K562 (cell line): ENCODE data around the gene PIGT. TPM values are rescaled to one million over a fixed set of nuclear protein-coding genes. Genes with fewer than 3 reads are reported as not detected.

Experiments used
- ATAC-seq: fragments of 200-7000 bp; cut with Tn5 transposase; 3 replicates; pipeline ENCODE4 v1.9.1; 2020; ENCODE audit warnings: moderate library complexity
- BruUV-seq: library from RNA; stranded (reverse); fragments of 400-500 nt; replicated peaks from 2 replicates; lab custom pipeline; 2021; lab: Mats Ljungman, UMichigan
- CTCF ChIA-PET: fragments of 300-600 bp; formaldehyde crosslinking; extraction: SDS; loops from one replicate; lab custom pipeline; 2021; ENCODE audit warnings: low intra/inter-chr PET ratio; lab: Yijun Ruan, JAX
- POLR2A ChIA-PET: fragments of 300-600, 350-650 bp; sonication (Branson Sonifier 250); formaldehyde crosslinking; extraction: SDS; loops from one replicate; lab custom pipeline; 2021; ENCODE audit warnings: antibody characterized with exemption, inconsistent platforms; lab: Yijun Ruan, JAX
- DNase-seq, 4 experiments: peaks; one replicate each; pipeline versions ENCODE4 v3.0.0 to v3.0.0-alpha.2; 2011 to 2018; ENCODE audit warnings: low spot score in 3 of 4, mixed read lengths in 3 of 4; ENCODE audit errors: extremely low read depth in 1 of 4
- FAIRE-seq: peaks from 2 replicates; lab custom pipeline; 2011; peaks lifted over from hg19 to GRCh38; lab: Jason Lieb, UNC
- H2AFZ ChIP-seq: 2 replicates; pipeline ENCODE4 v1.6.0; 2011; ENCODE audit warnings: low read depth, low read length, control low read depth, inconsistent platforms
- H3K27ac ChIP-seq: fragments of 200-600 bp; 3 replicates; pipeline ENCODE4 v1.8.0; 2011; ENCODE audit warnings: low read depth, mild to moderate bottlenecking, control low read depth, inconsistent platforms, low read length, moderate library complexity, mixed read lengths; ENCODE audit errors: extremely low read depth
- H3K27me3 ChIP-seq, 2 experiments: fragments of 300-600 bp in 1 of 2; 2 replicates in 1 of 2; 3 replicates in 1 of 2; pipeline versions ENCODE4 v1.6.0 to v1.8.0; 2011; ENCODE audit warnings: inconsistent platforms in 2 of 2, low read length in 2 of 2, mild to moderate bottlenecking in 1 of 2, mixed read lengths in 1 of 2, moderate library complexity in 1 of 2; ENCODE audit not compliant: control insufficient read depth in 2 of 2, insufficient read depth in 2 of 2
- H3K36me3 ChIP-seq: fragments of 300-600 bp; 3 replicates; pipeline ENCODE4 v1.8.0; 2011; ENCODE audit warnings: mild to moderate bottlenecking, low read length, inconsistent platforms; ENCODE audit not compliant: control insufficient read depth, insufficient read depth
- H3K4me1 ChIP-seq, 2 experiments: fragments of 200-600 bp in 1 of 2; replicated peaks in 1 of 2; 2 replicates in 1 of 2; 3 replicates in 1 of 2; pipeline versions ENCODE4 v1.5.1 to v1.8.0; 2011; ENCODE audit warnings: inconsistent platforms in 2 of 2, low read length in 2 of 2, mild to moderate bottlenecking in 1 of 2, mixed read lengths in 1 of 2, moderate library complexity in 1 of 2; ENCODE audit not compliant: control insufficient read depth in 2 of 2, insufficient read depth in 2 of 2
- H3K4me2 ChIP-seq: 2 replicates; pipeline ENCODE4 v1.6.1; 2011; ENCODE audit warnings: low read length, control low read depth, inconsistent platforms, mixed read lengths; ENCODE audit not compliant: insufficient read depth
- H3K4me3 ChIP-seq: fragments of 200-600 bp; sonication (generic), shearing (Covaris generic); 2 replicates; pipeline ENCODE4 v1.5.1; 2016; ENCODE audit warnings: control low read depth, inconsistent platforms
- H3K79me2 ChIP-seq: fragments of 200-600 bp; 3 replicates; pipeline ENCODE4 v1.8.0; 2011; ENCODE audit warnings: low read length, inconsistent platforms; ENCODE audit not compliant: control insufficient read depth, insufficient read depth
- H3K9ac ChIP-seq, 2 experiments: 2 replicates each; pipeline versions ENCODE4 v1.6.0 to v1.6.1; 2011; ENCODE audit warnings: low read depth in 2 of 2, low read length in 2 of 2, control low read depth in 1 of 2, inconsistent platforms in 1 of 2, mild to moderate bottlenecking in 1 of 2, mixed read lengths in 1 of 2; ENCODE audit not compliant: insufficient read depth in 1 of 2
- H3K9me1 ChIP-seq: one replicate; pipeline ENCODE4 v1.6.0; 2011; ENCODE audit warnings: inconsistent platforms, mild to moderate bottlenecking, low read length, moderate library complexity; ENCODE audit not compliant: control insufficient read depth, insufficient read depth
- H3K9me3 ChIP-seq: replicated peaks from 2 replicates; pipeline ENCODE4 v1.5.1; 2011; ENCODE audit warnings: low read depth, low read length, inconsistent platforms; ENCODE audit not compliant: control insufficient read depth, insufficient read depth
- H4K20me1 ChIP-seq: replicated peaks from 2 replicates; pipeline ENCODE4 v1.6.1; 2011; ENCODE audit warnings: low read length, inconsistent platforms, mixed read lengths; ENCODE audit not compliant: control insufficient read depth, insufficient read depth
- CSDE1 ChIP-seq, 2 experiments: fragments of 450-650 bp; IDR thresholded peaks; 2 replicates each; pipeline ENCODE4 v1.6.1; 2016; ENCODE audit warnings: mild to moderate bottlenecking in 1 of 2
- DMBX1 ChIP-seq: fragments of 250-450 bp; sonication (Bioruptor Pico); IDR thresholded peaks from 2 replicates; pipeline ENCODE4 v1.8.0; 2022; ENCODE audit warnings: inconsistent platforms, mild to moderate bottlenecking, moderate library complexity, borderline replicate concordance
- E2F1 ChIP-seq: sonication (generic); formaldehyde crosslinking; IDR thresholded peaks from 2 replicates; pipeline ENCODE4 v1.8.1; 2023; ENCODE audit warnings: mild to moderate bottlenecking, missing genetic modification reagents, moderate library complexity
- GABPA ChIP-seq: fragments of 200-800 bp; sonication (Bioruptor generic); conservative IDR thresholded peaks from 2 replicates; pipeline ENCODE4 v1.6.1; 2016; ENCODE audit warnings: low read depth, missing genetic modification characterization, missing compliant biosample characterization
- RFX7 ChIP-seq: fragments of 250-450 bp; sonication (Bioruptor Pico); IDR thresholded peaks from 2 replicates; pipeline ENCODE4 v1.5.1; 2021; ENCODE audit warnings: mild to moderate bottlenecking
- THAP12 ChIP-seq: fragments of 250-450 bp; sonication (Bioruptor Pico); IDR thresholded peaks from 2 replicates; pipeline ENCODE4 v1.9.0; 2021; ENCODE audit warnings: mild to moderate bottlenecking, inconsistent platforms
- WGBS: fragments of 100-300 bp; shearing (Covaris generic); methylation state at CpG from one replicate; pipeline ENCODE4 v1.1.6; 2016; ENCODE audit warnings: low coverage, mixed read lengths; ENCODE audit not compliant: insufficient coverage; ENCODE audit errors: missing lambda C conversion rate; 5-methylcytosine and 5-hydroxymethylcytosine counted together
- in situ Hi-C: fragments of 300-500 bp; cut with MboI; formaldehyde crosslinking; loops from 4 replicates; pipeline ENCODE4 v1.15.0; 2018; ENCODE audit warnings: inconsistent platforms, mixed read lengths
- intact Hi-C: fragments of 100-400 bp; cut with micrococcal nuclease; formaldehyde crosslinking; loops from 2 replicates; pipeline ENCODE4 v1.14.2; 2022
- polyA plus RNA-seq, 8 experiments: library from polyadenylated mRNA; depleted of rRNA in 4 of 8; stranded (reverse) in 5 of 8; unstranded in 3 of 8; fragments of >200 nt; fragmentation: Nextera tagmentation in 2 of 8; fragmentation: Illumina TruSeq in 1 of 8; extraction: Ambion mirVana in 2 of 8; extraction: Trizol in 1 of 8; gene quantifications; 2 replicates each; pipeline versions ENCODE4 v1.2.1 to v1.2.3, GENCODE V29; 2011 to 2014; ENCODE audit warnings: inconsistent platforms in 1 of 8, missing spikeins in 1 of 8
- total RNA-seq, 7 experiments: library from RNA; depleted of rRNA in 6 of 7; stranded (reverse); fragments of >200 nt in 6 of 7; fragmentation: Illumina TruSeq in 2 of 7; extraction: Trizol in 2 of 7; gene quantifications; 2 replicates each; pipeline versions ENCODE4 v1.2.1 to v1.2.3, GENCODE V29; 2011 to 2021; ENCODE audit warnings: low replicate concordance in 1 of 7
- TF ChIP-seq, protein P1 (sequence below): fragments of 250-450 bp; sonication (Bioruptor Pico); IDR thresholded peaks from 2 replicates; pipeline ENCODE4 v1.5.0; 2021; ENCODE audit warnings: mild to moderate bottlenecking, moderate library complexity
- TF ChIP-seq, protein P2 (sequence below): sonication (generic); formaldehyde crosslinking; IDR thresholded peaks from 2 replicates; pipeline ENCODE4 v1.5.0; 2020; ENCODE audit warnings: missing genetic modification reagents
- TF ChIP-seq, protein P3 (sequence below): fragments of 450-650 bp; IDR thresholded peaks from 2 replicates; pipeline ENCODE4 v1.6.1; 2017; ENCODE audit warnings: antibody characterized with exemption
- TF ChIP-seq, protein P4 (sequence below): fragments of 450-650 bp; IDR thresholded peaks from 2 replicates; pipeline ENCODE4 v1.6.1; 2016

PIGT gene
- total and polyA plus RNA-seq, 9 of the 15 experiments (the other 6 are each of a cell fraction or from before 2014, with no cell fraction given) = 14.6 to 108 (median 46.9) TPM

GRCh38 chr20:45374966-45375365 is 41.0 kb upstream of the PIGT start:
- H3K4me1 ChIP-seq = peaks cover 7 to 15% of the 10 kb centered on the region in 2 experiments; a peak in 4 of 5 replicates
- DNase-seq (no peak), ATAC-seq (no peak), FAIRE-seq (no peak)
- no peak overlapping the region for H2AFZ ChIP-seq
- no peaks in the 10 kb centered on the region for H3K36me3 ChIP-seq
- no peak overlapping the region for H3K27ac ChIP-seq
- H3K27me3 ChIP-seq = no peaks in the 10 kb centered on the region
- no peaks in the 10 kb centered on the region for H3K9me1 ChIP-seq
- no peak overlapping the region for H3K4me2 ChIP-seq
- CTCF ChIA-PET = interaction anchor here (2.2 kb wide), 1 partner anchor 62 kb away, joined by 17 read pairs; no protein-coding TSS in a partner anchor
- no TSS peak for BruUV-seq
- no peaks in the 10 kb centered on the region for H3K9me3 ChIP-seq
- intact Hi-C loops (loop anchor here (1.0 to 5.0 kb wide), 2 partner anchors 62 to 397 kb away; no protein-coding TSS in a partner anchor), in situ Hi-C loops (loop anchor here (5.0 kb wide), 2 partner anchors 42 to 62 kb away; partner anchors contain the start of gene PIGT)
- no peak overlapping the region for H3K4me3 ChIP-seq
- H4K20me1 ChIP-seq = no peaks in the 10 kb centered on the region
- WGBS = 86% methylated on average over 14 of the region's 14 CpGs
- H3K79me2 ChIP-seq = no peaks in the 10 kb centered on the region
- POLR2A ChIA-PET = interaction anchor here (1.1 kb wide), 1 partner anchor 30 kb away, joined by 3 read pairs; no protein-coding TSS in a partner anchor
- H3K9ac ChIP-seq = no peak overlapping the region
- TF ChIP-seq THAP12 = no peak
- no peak for TF ChIP-seq DMBX1 (CRISPR knock-in tag)
- TF ChIP-seq, protein P1, sequence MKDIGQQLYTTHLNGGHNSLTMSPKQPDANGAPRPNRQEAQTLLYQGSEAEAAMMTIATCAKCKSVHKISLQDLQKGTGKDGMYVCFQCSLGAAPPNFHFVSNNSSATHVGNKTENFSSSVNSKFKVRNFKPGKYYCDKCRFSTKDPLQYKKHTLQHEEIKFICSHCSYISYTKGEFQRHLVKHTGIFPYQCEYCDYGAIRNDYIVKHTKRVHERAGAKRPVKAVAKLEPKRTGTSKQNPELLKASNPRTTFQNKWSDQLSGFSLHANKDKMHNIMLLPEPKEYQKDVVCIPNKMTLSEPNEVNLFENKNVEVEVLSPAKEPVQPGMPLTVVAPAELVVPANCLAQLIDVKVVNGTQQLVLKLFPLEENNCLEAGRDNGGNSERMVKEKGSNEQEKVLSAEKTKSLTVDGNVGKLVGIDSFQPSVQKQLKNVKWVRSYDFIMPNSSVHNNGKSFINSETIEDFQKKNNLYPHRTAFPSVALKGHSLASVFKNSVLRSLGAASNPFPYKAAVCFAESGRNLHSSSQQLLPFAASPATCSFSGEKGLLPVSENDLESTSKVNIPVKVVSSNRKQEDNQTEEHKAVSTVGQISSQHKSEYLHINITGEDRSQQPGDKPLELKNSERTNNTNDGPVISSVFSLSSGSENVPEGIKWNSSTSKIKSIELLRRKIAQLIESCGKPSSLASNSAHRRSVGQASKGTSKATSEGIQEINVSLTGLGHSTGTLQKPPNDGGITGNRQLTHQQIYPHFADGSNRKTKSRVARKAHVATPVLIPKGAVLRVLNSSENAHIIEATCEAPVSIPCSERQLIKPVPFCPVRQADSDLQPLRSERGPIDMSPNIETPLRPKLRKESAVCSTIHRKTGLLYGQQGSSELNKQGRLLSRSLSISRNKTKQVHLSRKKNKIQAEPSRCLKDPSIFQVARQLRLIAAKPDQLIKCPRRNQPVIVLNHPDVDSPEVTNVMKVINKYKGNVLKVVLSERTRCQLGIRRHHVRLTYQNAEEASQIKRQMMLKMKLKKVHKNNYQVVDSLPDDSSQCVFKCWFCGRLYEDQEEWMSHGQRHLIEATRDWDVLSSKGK = no peak
- TF ChIP-seq, protein P2, sequence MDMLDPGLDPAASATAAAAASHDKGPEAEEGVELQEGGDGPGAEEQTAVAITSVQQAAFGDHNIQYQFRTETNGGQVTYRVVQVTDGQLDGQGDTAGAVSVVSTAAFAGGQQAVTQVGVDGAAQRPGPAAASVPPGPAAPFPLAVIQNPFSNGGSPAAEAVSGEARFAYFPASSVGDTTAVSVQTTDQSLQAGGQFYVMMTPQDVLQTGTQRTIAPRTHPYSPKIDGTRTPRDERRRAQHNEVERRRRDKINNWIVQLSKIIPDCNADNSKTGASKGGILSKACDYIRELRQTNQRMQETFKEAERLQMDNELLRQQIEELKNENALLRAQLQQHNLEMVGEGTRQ (CRISPR knock-in tag) = no peak
- no peak for TF ChIP-seq E2F1 (CRISPR knock-in tag)
- TF ChIP-seq RFX7 (CRISPR knock-in tag) = no peak
- no peak for TF ChIP-seq CSDE1 (IDR thresholded peaks at IDR 0.05)
- no peak for TF ChIP-seq GABPA (tag)
- TF ChIP-seq, protein P3, sequence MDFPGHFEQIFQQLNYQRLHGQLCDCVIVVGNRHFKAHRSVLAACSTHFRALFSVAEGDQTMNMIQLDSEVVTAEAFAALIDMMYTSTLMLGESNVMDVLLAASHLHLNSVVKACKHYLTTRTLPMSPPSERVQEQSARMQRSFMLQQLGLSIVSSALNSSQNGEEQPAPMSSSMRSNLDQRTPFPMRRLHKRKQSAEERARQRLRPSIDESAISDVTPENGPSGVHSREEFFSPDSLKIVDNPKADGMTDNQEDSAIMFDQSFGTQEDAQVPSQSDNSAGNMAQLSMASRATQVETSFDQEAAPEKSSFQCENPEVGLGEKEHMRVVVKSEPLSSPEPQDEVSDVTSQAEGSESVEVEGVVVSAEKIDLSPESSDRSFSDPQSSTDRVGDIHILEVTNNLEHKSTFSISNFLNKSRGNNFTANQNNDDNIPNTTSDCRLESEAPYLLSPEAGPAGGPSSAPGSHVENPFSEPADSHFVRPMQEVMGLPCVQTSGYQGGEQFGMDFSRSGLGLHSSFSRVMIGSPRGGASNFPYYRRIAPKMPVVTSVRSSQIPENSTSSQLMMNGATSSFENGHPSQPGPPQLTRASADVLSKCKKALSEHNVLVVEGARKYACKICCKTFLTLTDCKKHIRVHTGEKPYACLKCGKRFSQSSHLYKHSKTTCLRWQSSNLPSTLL = no peak
- TF ChIP-seq, protein P4, sequence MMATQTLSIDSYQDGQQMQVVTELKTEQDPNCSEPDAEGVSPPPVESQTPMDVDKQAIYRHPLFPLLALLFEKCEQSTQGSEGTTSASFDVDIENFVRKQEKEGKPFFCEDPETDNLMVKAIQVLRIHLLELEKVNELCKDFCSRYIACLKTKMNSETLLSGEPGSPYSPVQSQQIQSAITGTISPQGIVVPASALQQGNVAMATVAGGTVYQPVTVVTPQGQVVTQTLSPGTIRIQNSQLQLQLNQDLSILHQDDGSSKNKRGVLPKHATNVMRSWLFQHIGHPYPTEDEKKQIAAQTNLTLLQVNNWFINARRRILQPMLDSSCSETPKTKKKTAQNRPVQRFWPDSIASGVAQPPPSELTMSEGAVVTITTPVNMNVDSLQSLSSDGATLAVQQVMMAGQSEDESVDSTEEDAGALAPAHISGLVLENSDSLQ = no peak
